Dendritic cell treated with granulocyte-macrophage colony-stimulating factor and Interleukin-4, amounts not matched to agents 40 ng/mL and 50 ng/mL, for 4 days (primary cell): ENCODE data around the gene NLK.

Experiments used
- H3K27ac Mint-ChIP-seq: one replicate; pipeline ENCODE4 v1.8.0; 2022; ENCODE audit warnings: mild to moderate bottlenecking, mixed read lengths
- H3K27me3 Mint-ChIP-seq: one replicate; pipeline ENCODE4 v1.8.0; 2022; ENCODE audit warnings: mild to moderate bottlenecking, mixed read lengths
- H3K36me3 Mint-ChIP-seq: one replicate; pipeline ENCODE4 v1.8.0; 2022; ENCODE audit warnings: low read depth, mixed read lengths
- H3K4me1 Mint-ChIP-seq: one replicate; pipeline ENCODE4 v1.8.0; 2022; ENCODE audit warnings: low read depth, mixed read lengths
- H3K4me3 Mint-ChIP-seq: one replicate; pipeline ENCODE4 v1.8.0; 2022; ENCODE audit warnings: mild to moderate bottlenecking, moderate library complexity, mixed read lengths
- H3K9me3 Mint-ChIP-seq: one replicate; pipeline ENCODE4 v1.8.0; 2022; ENCODE audit warnings: mixed read lengths
- intact Hi-C: fragments of 100-400 bp; cut with micrococcal nuclease; formaldehyde crosslinking; loops from one replicate; pipeline ENCODE4 v1.15.0; 2022

NLK gene

GRCh38 chr17:28119560-28119959 is 77.1 kb downstream of the NLK start:
- H3K27me3 Mint-ChIP-seq: no peaks in the 10 kb centered on the region
- peak overlapping the region; percentile 73 for H3K27ac Mint-ChIP-seq
- peaks cover 18% of the 10 kb centered on the region for H3K36me3 Mint-ChIP-seq
- no peaks in the 10 kb centered on the region for H3K9me3 Mint-ChIP-seq
- no peak overlapping the region for H3K4me3 Mint-ChIP-seq
- peaks cover 13% of the 10 kb centered on the region for H3K4me1 Mint-ChIP-seq
- intact Hi-C loops: loop anchor here (10.0 kb wide), 2 partner anchors 75 to 225 kb away; partner anchors contain the start of gene LYRM9

DNA sequence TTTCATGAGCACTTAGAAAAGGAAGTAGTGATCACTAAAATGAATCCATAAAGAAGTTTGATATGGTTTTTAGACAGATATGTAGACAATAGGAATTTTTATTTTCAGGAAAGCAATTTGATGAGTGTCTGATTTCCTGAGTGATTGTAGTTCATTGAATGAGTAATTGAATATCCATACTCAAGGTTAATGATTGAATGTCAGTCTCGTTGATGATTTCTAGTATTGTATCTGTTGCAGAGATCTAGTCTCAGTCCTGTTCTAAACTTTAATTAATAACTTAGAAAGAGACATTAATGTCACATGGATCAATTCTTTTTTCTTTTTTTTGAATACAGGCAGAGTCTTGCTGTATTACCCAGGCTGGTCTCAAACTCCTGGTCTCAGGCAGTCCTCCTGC is 78.3 kb downstream of the NLK start:
- no peaks in the 10 kb centered on the region for H3K9me3 Mint-ChIP-seq
- intact Hi-C loops: no loop called here
- H3K4me3 Mint-ChIP-seq: no peak overlapping the region
- H3K27ac Mint-ChIP-seq: no peak overlapping the region
- H3K27me3 Mint-ChIP-seq: no peaks in the 10 kb centered on the region
- H3K4me1 Mint-ChIP-seq: peaks cover 7% of the 10 kb centered on the region
- peaks cover 24% of the 10 kb centered on the region for H3K36me3 Mint-ChIP-seq

DNA sequence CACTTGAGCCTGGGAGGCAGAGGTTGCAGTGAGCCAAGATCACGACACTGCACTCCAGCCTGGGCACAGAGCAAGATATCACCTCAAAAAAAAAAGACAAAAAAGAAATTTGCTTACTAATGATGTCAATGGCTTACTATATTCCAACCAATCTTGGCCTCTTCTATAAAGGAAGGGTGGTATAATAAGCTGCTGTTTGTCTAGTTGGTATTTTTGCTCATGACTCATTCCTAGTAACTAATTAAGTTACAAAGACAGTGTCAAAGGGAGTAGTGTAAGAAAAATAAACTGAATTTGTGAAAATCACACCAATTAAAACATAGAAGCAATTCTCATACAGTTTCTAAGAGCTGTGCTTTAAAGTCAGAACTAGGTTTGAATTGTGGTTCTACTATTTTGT is 82.5 kb downstream of the NLK start:
- Mint-ChIP-seq H3K36me3 (peaks cover 30% of the 10 kb centered on the region), H3K9me3 (no peaks in the 10 kb centered on the region), H3K27ac (no peak overlapping the region), H3K4me3 (no peak overlapping the region), H3K27me3 (no peaks in the 10 kb centered on the region), H3K4me1 (no peaks in the 10 kb centered on the region)
- intact Hi-C loops: no loop called here

GRCh38 chr17:28125526-28126378 is 83.3 kb downstream of the NLK start:
- Mint-ChIP-seq H3K9me3 (no peaks in the 10 kb centered on the region), H3K27me3 (no peaks in the 10 kb centered on the region), H3K4me1 (no peaks in the 10 kb centered on the region), H3K27ac (no peak overlapping the region), H3K4me3 (no peak overlapping the region), H3K36me3 (peaks cover 30% of the 10 kb centered on the region)
- intact Hi-C loops: no loop called here

DNA sequence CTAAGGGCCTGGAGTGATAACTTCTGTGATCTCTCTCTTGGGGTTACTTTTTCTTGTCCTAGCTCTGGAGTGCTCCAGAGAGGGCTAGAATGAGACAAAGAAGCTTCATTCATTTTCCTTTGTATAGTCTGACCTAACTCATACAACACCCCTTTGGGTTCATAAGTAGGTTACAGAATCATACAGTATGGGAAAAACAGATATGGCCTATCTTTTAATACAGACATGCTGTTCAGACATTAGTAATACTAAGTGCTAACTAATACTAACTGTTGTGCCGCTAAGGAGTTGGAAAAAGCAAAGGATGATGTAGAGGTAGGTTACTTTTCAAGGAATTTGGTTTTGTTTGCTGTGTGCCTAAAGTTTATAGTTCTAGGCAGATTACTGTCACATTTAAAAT is 84.7 kb downstream of the NLK start:
- H3K27me3 Mint-ChIP-seq: no peaks in the 10 kb centered on the region

DNA sequence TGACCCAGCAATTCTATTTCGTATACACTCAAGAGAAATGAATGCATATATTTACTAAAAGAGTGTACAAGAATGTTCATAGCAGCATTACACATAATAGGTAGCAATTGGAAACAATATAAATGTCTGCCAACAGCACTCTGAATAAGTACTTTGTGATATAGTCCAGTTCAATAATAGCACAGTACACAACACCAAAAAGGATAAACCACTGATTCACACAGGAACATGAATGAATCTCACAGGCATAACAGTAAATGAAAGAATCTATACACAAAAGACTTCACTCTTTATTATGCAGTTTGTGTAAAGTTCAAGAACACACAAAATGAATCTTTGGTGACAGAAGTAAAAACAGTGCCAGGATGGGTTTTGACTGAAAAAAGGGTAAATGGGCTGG is 86.3 kb downstream of the NLK start:
- Mint-ChIP-seq H3K27me3 (no peaks in the 10 kb centered on the region), H3K4me1 (no peaks in the 10 kb centered on the region), H3K27ac (no peak overlapping the region), H3K36me3 (peaks cover 40% of the 10 kb centered on the region), H3K9me3 (no peaks in the 10 kb centered on the region), H3K4me3 (no peak overlapping the region)
- intact Hi-C loops: no loop called here

More for the DNA sequence above, 84.7 kb downstream of the NLK start:
- Mint-ChIP-seq H3K27ac (no peak overlapping the region), H3K4me1 (no peaks in the 10 kb centered on the region), H3K36me3 (peaks cover 36% of the 10 kb centered on the region), H3K4me3 (no peak overlapping the region), H3K9me3 (no peaks in the 10 kb centered on the region)
- intact Hi-C loops: no loop called here

DNA sequence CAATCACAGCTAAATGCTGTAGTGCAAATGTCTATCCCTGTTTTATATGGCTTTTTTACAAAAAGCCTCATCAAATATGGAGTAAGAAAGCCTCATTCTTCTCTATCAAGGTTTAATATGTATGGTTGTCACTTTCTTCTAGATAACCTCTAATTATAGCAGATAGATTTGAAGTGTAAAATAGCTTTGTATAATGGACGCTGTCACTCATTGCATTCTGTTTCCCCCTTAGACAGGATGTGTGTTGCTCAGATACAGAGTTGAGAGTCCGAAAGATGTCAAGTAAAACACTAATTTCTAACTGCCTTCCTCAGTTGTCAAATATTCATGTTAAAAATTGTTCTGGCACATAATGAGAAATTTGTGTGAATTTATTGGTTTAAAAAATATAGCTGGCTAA is 88.0 kb downstream of the NLK start:
- no peaks in the 10 kb centered on the region for H3K9me3 Mint-ChIP-seq
- intact Hi-C loops: no loop called here
- no peaks in the 10 kb centered on the region for H3K27me3 Mint-ChIP-seq
- H3K27ac Mint-ChIP-seq: no peak overlapping the region
- peaks cover 31% of the 10 kb centered on the region for H3K36me3 Mint-ChIP-seq
- no peak overlapping the region for H3K4me3 Mint-ChIP-seq
- H3K4me1 Mint-ChIP-seq: no peaks in the 10 kb centered on the region

GRCh38 chr17:28131599-28131998 is 89.1 kb downstream of the NLK start:
- intact Hi-C loops: no loop called here
- H3K9me3 Mint-ChIP-seq: no peaks in the 10 kb centered on the region
- H3K27ac Mint-ChIP-seq: no peak overlapping the region
- no peaks in the 10 kb centered on the region for H3K27me3 Mint-ChIP-seq
- no peak overlapping the region for H3K4me3 Mint-ChIP-seq
- peaks cover 26% of the 10 kb centered on the region for H3K36me3 Mint-ChIP-seq
- H3K4me1 Mint-ChIP-seq: no peaks in the 10 kb centered on the region

DNA sequence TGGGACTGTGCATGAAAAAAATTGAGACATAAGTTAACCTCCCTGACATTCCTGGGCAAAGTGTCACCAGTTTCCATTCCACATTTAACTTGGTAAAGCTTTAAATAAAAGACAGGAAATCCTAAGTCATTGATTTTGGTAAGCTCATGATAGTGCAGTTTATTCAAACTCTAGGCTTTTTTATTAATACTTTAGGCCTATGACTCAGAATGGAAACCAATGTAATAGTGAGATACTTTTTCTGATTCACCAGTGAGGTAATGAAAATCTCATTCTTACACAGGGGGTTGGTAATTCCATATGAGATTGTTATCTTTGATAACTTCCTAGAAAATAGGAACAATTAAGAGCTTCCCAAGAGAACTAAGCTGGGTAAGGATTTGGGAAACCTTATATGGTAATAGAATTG is 91.1 kb downstream of the NLK start:
- Mint-ChIP-seq H3K4me3 (no peak overlapping the region), H3K9me3 (no peaks in the 10 kb centered on the region), H3K4me1 (no peaks in the 10 kb centered on the region), H3K27me3 (no peaks in the 10 kb centered on the region), H3K27ac (no peak overlapping the region), H3K36me3 (peaks cover 25% of the 10 kb centered on the region)
- intact Hi-C loops: no loop called here

DNA sequence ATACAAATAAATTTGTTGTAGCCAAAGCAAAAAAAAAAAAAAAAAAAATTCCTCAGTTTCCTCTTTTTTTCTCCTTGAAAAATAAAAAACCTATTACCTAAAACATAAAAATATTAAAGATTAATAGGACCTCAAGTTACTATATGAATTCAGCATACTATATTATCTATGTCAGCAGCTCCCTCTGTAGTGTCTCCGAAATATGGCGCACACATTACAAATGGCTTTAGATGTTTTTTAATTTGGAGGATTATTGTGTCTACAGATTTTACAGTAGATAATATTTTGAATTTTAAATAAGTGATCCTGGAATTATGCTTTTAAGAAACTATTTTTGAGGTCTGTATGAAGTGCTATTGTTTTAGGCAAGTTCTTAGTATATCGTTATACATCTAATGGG is 94.4 kb downstream of the NLK start:
- H3K36me3 Mint-ChIP-seq: peaks cover 38% of the 10 kb centered on the region
- no peaks in the 10 kb centered on the region for H3K9me3 Mint-ChIP-seq
- H3K4me1 Mint-ChIP-seq: no peaks in the 10 kb centered on the region
- H3K4me3 Mint-ChIP-seq: no peak overlapping the region
- no peak overlapping the region for H3K27ac Mint-ChIP-seq
- no peaks in the 10 kb centered on the region for H3K27me3 Mint-ChIP-seq
- intact Hi-C loops: no loop called here

DNA sequence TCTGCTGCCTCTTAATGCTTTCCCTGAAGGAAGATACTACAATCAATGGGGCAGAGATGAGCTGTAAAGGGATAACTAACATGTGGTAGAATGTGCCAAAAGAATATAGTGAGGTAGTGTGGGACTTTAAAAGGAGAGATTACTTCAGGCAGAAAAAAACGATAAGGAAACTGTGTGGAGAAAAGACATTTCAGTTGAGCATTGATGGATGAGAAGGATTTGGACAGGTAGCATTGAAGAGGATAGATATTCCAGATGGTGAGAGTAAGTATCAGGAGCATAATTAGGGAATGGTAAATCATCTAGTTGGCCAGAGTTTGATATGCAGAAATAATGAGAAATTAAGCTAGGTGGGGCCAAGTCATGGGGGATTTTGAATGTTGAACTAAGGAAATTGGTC is 97.3 kb downstream of the NLK start:
- Mint-ChIP-seq H3K4me3 (no peak overlapping the region), H3K27me3 (no peaks in the 10 kb centered on the region), H3K9me3 (no peaks in the 10 kb centered on the region), H3K36me3 (peaks cover 27% of the 10 kb centered on the region), H3K27ac (no peak overlapping the region), H3K4me1 (no peaks in the 10 kb centered on the region)
- intact Hi-C loops: no loop called here

GRCh38 chr17:28141313-28141712 is 98.8 kb downstream of the NLK start:
- H3K9me3 Mint-ChIP-seq: no peaks in the 10 kb centered on the region
- no peaks in the 10 kb centered on the region for H3K4me1 Mint-ChIP-seq
- H3K4me3 Mint-ChIP-seq: no peak overlapping the region
- peaks cover 27% of the 10 kb centered on the region for H3K36me3 Mint-ChIP-seq
- H3K27me3 Mint-ChIP-seq: no peaks in the 10 kb centered on the region
- intact Hi-C loops: no loop called here
- no peak overlapping the region for H3K27ac Mint-ChIP-seq

DNA sequence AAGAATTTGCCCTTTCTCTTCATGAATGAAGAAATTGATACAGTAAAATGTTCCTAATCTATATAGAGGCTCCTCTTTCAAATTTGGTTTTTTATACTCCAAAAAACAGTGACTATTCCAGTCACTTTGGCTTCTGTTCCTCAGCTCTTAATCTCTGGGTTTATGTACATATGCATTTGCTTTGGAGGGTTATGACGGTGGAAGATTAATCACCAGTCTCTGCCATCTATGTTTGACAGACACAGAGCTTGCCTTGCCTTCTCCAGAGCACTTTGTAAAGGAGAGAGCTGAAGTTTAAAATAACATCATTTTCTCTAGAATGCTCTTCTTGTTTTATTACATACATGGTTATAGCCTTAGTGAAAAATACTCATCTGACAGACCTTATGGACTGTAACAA is 99.3 kb downstream of the NLK start:
- H3K27ac Mint-ChIP-seq: no peak overlapping the region
- no peaks in the 10 kb centered on the region for H3K27me3 Mint-ChIP-seq
- H3K4me1 Mint-ChIP-seq: peaks cover 2% of the 10 kb centered on the region
- no peak overlapping the region for H3K4me3 Mint-ChIP-seq
- H3K9me3 Mint-ChIP-seq: no peaks in the 10 kb centered on the region
- peaks cover 27% of the 10 kb centered on the region for H3K36me3 Mint-ChIP-seq
- intact Hi-C loops: no loop called here

GRCh38 chr17:28142305-28142704 is 99.8 kb downstream of the NLK start:
- H3K9me3 Mint-ChIP-seq: no peaks in the 10 kb centered on the region
- peaks cover 27% of the 10 kb centered on the region for H3K36me3 Mint-ChIP-seq
- intact Hi-C loops: no loop called here
- no peaks in the 10 kb centered on the region for H3K27me3 Mint-ChIP-seq
- no peak overlapping the region for H3K4me3 Mint-ChIP-seq
- peaks cover 6% of the 10 kb centered on the region for H3K4me1 Mint-ChIP-seq
- H3K27ac Mint-ChIP-seq: no peak overlapping the region

DNA sequence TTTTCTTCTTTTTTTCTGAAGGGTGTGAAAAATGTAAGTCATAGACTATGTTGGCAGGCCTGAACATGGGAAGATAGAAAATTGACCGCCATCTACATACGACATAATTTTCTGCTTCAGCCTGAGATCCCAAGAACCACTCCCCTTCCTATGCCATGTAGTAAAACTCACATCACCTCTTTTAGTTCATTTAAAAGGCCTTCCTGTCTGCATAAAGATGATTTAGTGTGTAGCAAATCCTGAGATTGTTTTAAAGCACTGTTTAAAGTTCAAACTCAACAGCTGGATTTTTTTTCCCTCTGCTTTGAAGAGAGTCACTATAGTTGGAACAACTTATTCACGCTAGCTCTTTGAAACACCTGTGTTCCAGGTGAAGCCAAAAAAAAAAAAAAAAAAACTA is 101.5 kb downstream of the NLK start:
- no peaks in the 10 kb centered on the region for H3K27me3 Mint-ChIP-seq
- H3K4me1 Mint-ChIP-seq: peaks cover 6% of the 10 kb centered on the region
- H3K4me3 Mint-ChIP-seq: no peak overlapping the region
- peaks cover 27% of the 10 kb centered on the region for H3K36me3 Mint-ChIP-seq
- intact Hi-C loops: no loop called here
- no peak overlapping the region for H3K27ac Mint-ChIP-seq
- H3K9me3 Mint-ChIP-seq: no peaks in the 10 kb centered on the region
